Stimulated activated naive B cell treated with anti-CD40 and anti-IgM and Interleukin-4, amounts not matched to agents 10 μg/mL and 1 μg/mL and 100 μg/mL, for 72 hours (primary cell): Measurements from ENCODE around the gene USP37.
A peak's percentile ranks its signal among the peaks of the same experiment; 100 is the strongest.
"Not testable (repeated sequence)": the region's sequence is repeated elsewhere in the genome, so short reads cannot be mapped to it uniquely, and the experiment has no call there.

Experiments
- ATAC-seq, 2 donors: fragments of 150-1000 bp; cut with Tn5 transposase; replicated peaks; 2 replicates each; pipeline ENCODE4 v1.10.0; 2021; ENCODE audit warnings: moderate library complexity in 1 of 2
- DNase-seq: peaks from one replicate; pipeline ENCODE4 v3.0.0; 2021
- H3K27ac Mint-ChIP-seq: one replicate; pipeline ENCODE4 v1.8.0; 2022; ENCODE audit warnings: mild to moderate bottlenecking, mixed read lengths
- H3K27me3 Mint-ChIP-seq, 2 donors: one replicate each; pipeline ENCODE4 v1.8.0; 2022; ENCODE audit warnings: mixed read lengths in 2 of 2
- H3K36me3 Mint-ChIP-seq, 2 donors: one replicate each; pipeline ENCODE4 v1.8.0; 2022; ENCODE audit warnings: mixed read lengths in 2 of 2, mild to moderate bottlenecking in 1 of 2
- H3K4me1 Mint-ChIP-seq, 2 donors: one replicate each; pipeline ENCODE4 v1.8.0; 2022; ENCODE audit warnings: mixed read lengths in 2 of 2, mild to moderate bottlenecking in 1 of 2
- H3K4me3 Mint-ChIP-seq, 2 donors: one replicate each; pipeline ENCODE4 v1.8.0; 2022; ENCODE audit warnings: mild to moderate bottlenecking in 2 of 2, mixed read lengths in 2 of 2, moderate library complexity in 1 of 2
- H3K9me3 Mint-ChIP-seq, 2 donors: one replicate each; pipeline ENCODE4 v1.8.0; 2022; ENCODE audit warnings: mixed read lengths in 2 of 2, mild to moderate bottlenecking in 1 of 2

The USP37 gene

GRCh38 chr2:218569661-218570500, 1.7 kb upstream of the USP37 start:
- no peak for DNase-seq
- Mint-ChIP-seq H3K9me3 (no peaks in the 10 kb centered on the region), H3K4me3 (peak overlapping the region; percentile 88 to 96), H3K36me3 (peaks cover 15 to 29% of the 10 kb centered on the region in 2 donors), H3K27ac (peak overlapping the region; percentile 100), H3K27me3 (no peaks in the 10 kb centered on the region), H3K4me1 (peaks cover 27 to 44% of the 10 kb centered on the region in 2 donors)
- no peak for ATAC-seq

GRCh38 chr2:218569038-218569431, 884 bp upstream of the USP37 start:
- H3K4me3 Mint-ChIP-seq = peak overlapping the region; percentile 88 to 96
- peaks cover 29 to 50% of the 10 kb centered on the region in 2 donors for H3K4me1 Mint-ChIP-seq
- H3K36me3 Mint-ChIP-seq = peaks cover 18 to 34% of the 10 kb centered on the region in 2 donors
- ATAC-seq = peak; percentile 45 to 46
- H3K9me3 Mint-ChIP-seq = no peaks in the 10 kb centered on the region
- H3K27ac Mint-ChIP-seq = peak overlapping the region; percentile 100
- peak; percentile 41 for DNase-seq
- H3K27me3 Mint-ChIP-seq = no peaks in the 10 kb centered on the region

- no peaks in the 10 kb centered on the region for H3K27me3 Mint-ChIP-seq
- no peak for DNase-seq
- H3K27ac Mint-ChIP-seq = peak overlapping the region; percentile 100
- ATAC-seq = peak; percentile 43 to 50
- H3K9me3 Mint-ChIP-seq = no peaks in the 10 kb centered on the region
- H3K4me1 Mint-ChIP-seq = peaks cover 29 to 52% of the 10 kb centered on the region in 2 donors
- H3K4me3 Mint-ChIP-seq = peak overlapping the region; percentile 88 to 96
- peaks cover 23 to 40% of the 10 kb centered on the region in 2 donors for H3K36me3 Mint-ChIP-seq
Observed at GRCh38 chr2:218567797-218568189, 358 bp downstream of the USP37 start.

GRCh38 chr2:218566296-218566695, 1.9 kb downstream of the USP37 start:
- Mint-ChIP-seq H3K4me3 (peak overlapping the region; percentile 88 to 96), H3K9me3 (no peaks in the 10 kb centered on the region), H3K27me3 (no peaks in the 10 kb centered on the region), H3K4me1 (peaks cover 29 to 47% of the 10 kb centered on the region in 2 donors), H3K27ac (no peak overlapping the region), H3K36me3 (peaks cover 24 to 42% of the 10 kb centered on the region in 2 donors)
- DNase-seq (no peak), ATAC-seq (no peak)

GRCh38 chr2:218564056-218564455, 4.1 kb downstream of the USP37 start:
- Mint-ChIP-seq H3K9me3 (no peaks in the 10 kb centered on the region), H3K4me1 (peaks cover 18 to 29% of the 10 kb centered on the region in 2 donors), H3K27ac (no peak overlapping the region), H3K36me3 (peaks cover 27 to 45% of the 10 kb centered on the region in 2 donors), H3K27me3 (no peaks in the 10 kb centered on the region), H3K4me3 (no peak overlapping the region)
- DNase-seq (no peak), ATAC-seq (no peak)

- Mint-ChIP-seq H3K9me3 (no peaks in the 10 kb centered on the region), H3K36me3 (peaks cover 24 to 30% of the 10 kb centered on the region in 2 donors), H3K27me3 (no peaks in the 10 kb centered on the region)
Observed at GRCh38 chr2:218558986-218559385, 9.2 kb downstream of the USP37 start.

GRCh38 chr2:218557941-218558340, 10.2 kb downstream of the USP37 start:
- Mint-ChIP-seq H3K36me3 (peaks cover 23 to 32% of the 10 kb centered on the region in 2 donors), H3K27ac (no peak overlapping the region), H3K27me3 (no peaks in the 10 kb centered on the region), H3K9me3 (no peaks in the 10 kb centered on the region), H3K4me3 (no peak overlapping the region), H3K4me1 (peaks cover 9 to 11% of the 10 kb centered on the region in 2 donors)
- ATAC-seq (peak in 1 of 2 donors; percentile 31), DNase-seq (no peak)

More at GRCh38 chr2:218558986-218559385, 9.2 kb downstream of the USP37 start:
- H3K4me1 Mint-ChIP-seq = peaks cover 7 to 15% of the 10 kb centered on the region in 2 donors
- peak overlapping the region; percentile 37 for H3K27ac Mint-ChIP-seq
- no peak overlapping the region for H3K4me3 Mint-ChIP-seq
- DNase-seq (no peak), ATAC-seq (no peak)

- Mint-ChIP-seq H3K4me3 (no peak overlapping the region), H3K27me3 (no peaks in the 10 kb centered on the region), H3K27ac (no peak overlapping the region), H3K9me3 (no peaks in the 10 kb centered on the region), H3K4me1 (peaks cover 6 to 11% of the 10 kb centered on the region in 2 donors), H3K36me3 (peaks cover 24 to 33% of the 10 kb centered on the region in 2 donors)
- ATAC-seq = no peak
- no peak for DNase-seq
Observed at GRCh38 chr2:218555527-218555926, 12.6 kb downstream of the USP37 start.

GRCh38 chr2:218554225-218554624, 13.9 kb downstream of the USP37 start:
- not testable (repeated sequence) for H3K4me3 Mint-ChIP-seq, H3K27me3 Mint-ChIP-seq, DNase-seq, ATAC-seq, H3K9me3 Mint-ChIP-seq
- Mint-ChIP-seq H3K27ac (peak overlapping the region; percentile 14), H3K4me1 (peaks cover 6 to 11% of the 10 kb centered on the region in 2 donors), H3K36me3 (peaks cover 19 to 26% of the 10 kb centered on the region in 2 donors)

- peaks cover 2 to 14% of the 10 kb centered on the region in 2 donors for H3K4me1 Mint-ChIP-seq
- peaks cover 18 to 43% of the 10 kb centered on the region in 2 donors for H3K36me3 Mint-ChIP-seq
- no peak for DNase-seq
- H3K9me3 Mint-ChIP-seq = no peaks in the 10 kb centered on the region
- no peaks in the 10 kb centered on the region for H3K27me3 Mint-ChIP-seq
- no peak overlapping the region for H3K27ac Mint-ChIP-seq
- peak; percentile 93 to 96 for ATAC-seq
- H3K4me3 Mint-ChIP-seq = no peak overlapping the region
Observed at GRCh38 chr2:218547978-218548377, 20.2 kb downstream of the USP37 start.

GRCh38 chr2:218547511-218547910, 20.6 kb downstream of the USP37 start:
- Mint-ChIP-seq H3K9me3 (no peaks in the 10 kb centered on the region), H3K36me3 (peaks cover 15 to 39% of the 10 kb centered on the region in 2 donors), H3K4me3 (peak overlapping the region; percentile 9 to 54), H3K27ac (no peak overlapping the region), H3K27me3 (no peaks in the 10 kb centered on the region), H3K4me1 (peaks cover 2 to 14% of the 10 kb centered on the region in 2 donors)
- DNase-seq (no peak), ATAC-seq (peak; percentile 75 to 85)

- Mint-ChIP-seq H3K4me1 (peaks cover 2 to 14% of the 10 kb centered on the region in 2 donors), H3K4me3 (no peak overlapping the region), H3K9me3 (no peaks in the 10 kb centered on the region), H3K27me3 (no peaks in the 10 kb centered on the region), H3K27ac (no peak overlapping the region), H3K36me3 (peaks cover 16 to 48% of the 10 kb centered on the region in 2 donors)
- ATAC-seq (no peak), DNase-seq (no peak)
Observed at GRCh38 chr2:218546012-218546411, 22.1 kb downstream of the USP37 start.

GRCh38 chr2:218540015-218540414, 28.1 kb downstream of the USP37 start:
- Mint-ChIP-seq H3K4me3 (no peak overlapping the region), H3K27me3 (no peaks in the 10 kb centered on the region), H3K36me3 (peaks cover 41 to 46% of the 10 kb centered on the region in 2 donors), H3K4me1 (peaks cover 0 to 2% of the 10 kb centered on the region in 2 donors), H3K27ac (no peak overlapping the region), H3K9me3 (no peaks in the 10 kb centered on the region)
- ATAC-seq (no peak), DNase-seq (no peak)

GRCh38 chr2:218536804-218537494, 31.2 kb downstream of the USP37 start:
- Mint-ChIP-seq H3K36me3 (peaks cover 39 to 45% of the 10 kb centered on the region in 2 donors), H3K27ac (no peak overlapping the region), H3K4me3 (no peak overlapping the region), H3K27me3 (no peaks in the 10 kb centered on the region), H3K4me1 (peaks cover 0 to 2% of the 10 kb centered on the region in 2 donors), H3K9me3 (no peaks in the 10 kb centered on the region)
- DNase-seq = no peak
- ATAC-seq = no peak
